OCI-LY7 (cell line): ENCODE results near the gene KCNK5. TPM values are rescaled to one million over a fixed set of nuclear protein-coding genes. Genes with fewer than 3 reads are reported as not detected.

ENCODE experiments used
- BruUV-seq: library from RNA; stranded (reverse); fragments of 400-500 nt; replicated peaks from 2 replicates; lab custom pipeline; 2021; lab: Mats Ljungman, UMichigan
- CTCF ChIA-PET: fragments of 300-600 bp; sonication (Branson Sonifier 250); formaldehyde crosslinking; loops from one replicate; lab custom pipeline; 2022; ENCODE audit warnings: antibody characterized with exemption; ENCODE audit not compliant: unreplicated experiment; lab: Charles Lee
- POLR2A ChIA-PET: fragments of 300-600 bp; sonication (Branson Sonifier 250); formaldehyde crosslinking; loops from one replicate; lab custom pipeline; 2022; ENCODE audit warnings: antibody characterized with exemption; lab: Charles Lee
- DNase-seq: peaks from one replicate; pipeline ENCODE4 v3.0.0-alpha.2; 2015; ENCODE audit warnings: low spot score
- H2AFZ ChIP-seq: fragments of 200-600 bp; sonication (generic), shearing (Covaris generic); 2 replicates; pipeline ENCODE4 v1.6.1; 2014; ENCODE audit warnings: mild to moderate bottlenecking, antibody characterized with exemption, low read length, moderate library complexity
- H3K27ac ChIP-seq: fragments of 200-600 bp; sonication (generic); 2 replicates; pipeline ENCODE4 v1.5.1; 2014; ENCODE audit warnings: mixed run types, low read depth, mild to moderate bottlenecking, moderate library complexity, low read length, inconsistent platforms; ENCODE audit not compliant: poor library complexity, severe bottlenecking
- H3K36me3 ChIP-seq: fragments of 200-600 bp; sonication (generic); 2 replicates; pipeline ENCODE4 v1.6.1; 2014; ENCODE audit warnings: mild to moderate bottlenecking, antibody characterized with exemption, low read length, moderate library complexity, mixed read lengths; ENCODE audit not compliant: insufficient read depth
- H3K4me1 ChIP-seq: fragments of 200-600 bp; sonication (generic); 2 replicates; pipeline ENCODE4 v1.5.1; 2014; ENCODE audit warnings: mild to moderate bottlenecking, low read length; ENCODE audit not compliant: insufficient read depth, poor library complexity, severe bottlenecking
- H3K4me2 ChIP-seq: fragments of 200-600 bp; sonication (generic); 2 replicates; pipeline ENCODE4 v1.6.1; 2014; ENCODE audit warnings: mild to moderate bottlenecking, low read length
- H3K4me3 ChIP-seq: fragments of 200-600 bp; sonication (generic); 2 replicates; pipeline ENCODE4 v1.5.1; 2014; ENCODE audit warnings: mild to moderate bottlenecking, low read depth, low read length; ENCODE audit not compliant: poor library complexity, severe bottlenecking
- H3K79me2 ChIP-seq: fragments of 200-600 bp; sonication (generic); 2 replicates; pipeline ENCODE4 v1.6.1; 2016; ENCODE audit warnings: low read depth, mild to moderate bottlenecking, low read length, moderate library complexity, mixed read lengths; ENCODE audit not compliant: insufficient read depth
- H3K9me2 ChIP-seq: fragments of 200-600 bp; sonication (generic); 2 replicates; pipeline ENCODE4 v1.6.1; 2016; ENCODE audit warnings: mild to moderate bottlenecking, low read length, mixed read lengths; ENCODE audit not compliant: insufficient read depth
- H3K9me3 ChIP-seq: fragments of 200-600 bp; sonication (generic); 2 replicates; pipeline ENCODE4 v1.6.1; 2014; ENCODE audit warnings: mild to moderate bottlenecking, mixed run types, low read length, mixed read lengths
- H4K20me1 ChIP-seq: fragments of 200-600 bp; sonication (generic); 2 replicates; pipeline ENCODE4 v1.6.1; 2014; ENCODE audit warnings: mild to moderate bottlenecking, antibody characterized with exemption, low read length, moderate library complexity, mixed read lengths; ENCODE audit not compliant: insufficient read depth
- CTCF ChIP-seq: fragments of 200-600 bp; sonication (generic); conservative IDR thresholded peaks from 2 replicates; pipeline ENCODE4 v1.5.1; 2014; ENCODE audit warnings: mild to moderate bottlenecking, antibody characterized with exemption, low read length, moderate library complexity, mixed read lengths
- EZH2phosphoT487 ChIP-seq: fragments of 200-600 bp; sonication (generic); IDR thresholded peaks from 2 replicates; pipeline ENCODE4 v1.6.1; 2018; ENCODE audit warnings: low read depth, borderline replicate concordance, mild to moderate bottlenecking, mixed run types, antibody characterized with exemption, low read length, moderate library complexity, mixed read lengths
- intact Hi-C: fragments of 100-400 bp; cut with micrococcal nuclease; formaldehyde crosslinking; loops from one replicate; pipeline ENCODE4 v1.10.0; 2022; ENCODE audit not compliant: unreplicated experiment
- total RNA-seq, 2 experiments: library from RNA; depleted of rRNA in 1 of 2; stranded (reverse); fragments of >200 nt in 1 of 2; shearing (Covaris generic) in 1 of 2; gene quantifications; 2 replicates each; pipeline ENCODE4 v1.2.3, GENCODE V29; 2014 to 2022

The KCNK5 gene
- total RNA-seq, 2 experiments from 2014 or later: not detected

- POLR2A ChIA-PET: interaction anchor here (0.5 to 0.7 kb wide), 2 partner anchors 8 to 149 kb away, joined by 3 to 7 read pairs; no protein-coding TSS in a partner anchor
- DNase-seq: no peak
- Histone ChIP-seq H3K4me3 (no peak overlapping the region), H3K36me3 (no peaks in the 10 kb centered on the region), H4K20me1 (no peaks in the 10 kb centered on the region), H3K9me2 (no peaks in the 10 kb centered on the region), H3K4me2 (no peak overlapping the region), H3K79me2 (no peaks in the 10 kb centered on the region), H3K4me1 (peaks cover 6% of the 10 kb centered on the region), H3K9me3 (no peaks in the 10 kb centered on the region), H3K27ac (no peak overlapping the region), H2AFZ (no peak overlapping the region)
- CTCF ChIA-PET: no interaction called here
- TF ChIP-seq CTCF (no peak), EZH2phosphoT487 (no peak)
- intact Hi-C loops: no loop called here
- no TSS peak for BruUV-seq
Observed at GRCh38 chr6:39192736-39193135, 36.5 kb downstream of the KCNK5 start.

GRCh38 chr6:39191236-39191930, 37.9 kb downstream of the KCNK5 start:
- Histone ChIP-seq H3K9me2 (no peaks in the 10 kb centered on the region), H3K36me3 (no peaks in the 10 kb centered on the region), H3K27ac (no peak overlapping the region), H2AFZ (no peak overlapping the region), H3K4me1 (no peaks in the 10 kb centered on the region), H3K4me3 (no peak overlapping the region), H3K9me3 (no peaks in the 10 kb centered on the region), H3K79me2 (no peaks in the 10 kb centered on the region), H4K20me1 (no peaks in the 10 kb centered on the region), H3K4me2 (no peak overlapping the region)
- no TSS peak for BruUV-seq
- DNase-seq: no peak
- ChIA-PET CTCF (no interaction called here), POLR2A (no interaction called here)
- intact Hi-C loops: no loop called here
- no peak for TF ChIP-seq EZH2phosphoT487
- TF ChIP-seq CTCF: no peak

GRCh38 chr6:39190545-39191235, 38.6 kb downstream of the KCNK5 start:
- no peaks in the 10 kb centered on the region for H3K4me1 ChIP-seq
- no peaks in the 10 kb centered on the region for H3K79me2 ChIP-seq
- H3K4me3 ChIP-seq: no peak overlapping the region
- no peak for DNase-seq
- H2AFZ ChIP-seq: no peak overlapping the region
- no peaks in the 10 kb centered on the region for H3K9me3 ChIP-seq
- no TSS peak for BruUV-seq
- POLR2A ChIA-PET: no interaction called here
- H3K27ac ChIP-seq: no peak overlapping the region
- intact Hi-C loops: loop anchor here (1.0 kb wide), 1 partner anchor 113 kb away; no protein-coding TSS in a partner anchor
- no peaks in the 10 kb centered on the region for H3K36me3 ChIP-seq
- H3K9me2 ChIP-seq: no peaks in the 10 kb centered on the region
- TF ChIP-seq CTCF (no peak), EZH2phosphoT487 (no peak)
- no peak overlapping the region for H3K4me2 ChIP-seq
- no peaks in the 10 kb centered on the region for H4K20me1 ChIP-seq
- CTCF ChIA-PET: no interaction called here
